HG03354 (cell line): ENCODE data around the gene KRT78.

Source experiments
- ATAC-seq: cut with Tn5 transposase; IDR thresholded peaks from one replicate; pipeline ENCODE4 v1.9.1; 2021; ENCODE audit warnings: mild to moderate bottlenecking; ENCODE audit not compliant: unreplicated experiment, poor library complexity, severe bottlenecking

Gene KRT78

DNA sequence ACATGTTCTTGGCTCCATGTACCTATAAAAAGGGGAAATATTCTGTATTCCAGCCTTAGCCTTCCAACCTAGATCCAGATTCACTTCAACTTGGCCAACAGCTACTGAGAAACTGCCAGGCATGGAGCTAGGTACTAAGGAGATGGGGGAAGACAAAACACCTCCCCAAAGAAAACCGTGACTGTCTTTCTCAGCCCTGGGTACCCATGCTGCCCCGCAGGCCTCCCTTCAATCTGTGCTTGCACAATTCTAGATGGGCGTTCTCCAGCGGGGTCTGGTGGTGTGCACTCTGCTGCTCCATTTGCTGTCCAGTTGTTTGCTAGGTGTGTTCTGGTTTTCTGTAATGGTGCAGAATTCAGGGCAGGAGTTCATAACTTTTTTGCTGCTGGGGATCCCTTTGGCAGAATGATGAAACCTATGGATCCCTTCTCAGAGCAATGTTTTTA lies 34.1 kb downstream of the KRT78 start:
- ATAC-seq = no peak

DNA sequence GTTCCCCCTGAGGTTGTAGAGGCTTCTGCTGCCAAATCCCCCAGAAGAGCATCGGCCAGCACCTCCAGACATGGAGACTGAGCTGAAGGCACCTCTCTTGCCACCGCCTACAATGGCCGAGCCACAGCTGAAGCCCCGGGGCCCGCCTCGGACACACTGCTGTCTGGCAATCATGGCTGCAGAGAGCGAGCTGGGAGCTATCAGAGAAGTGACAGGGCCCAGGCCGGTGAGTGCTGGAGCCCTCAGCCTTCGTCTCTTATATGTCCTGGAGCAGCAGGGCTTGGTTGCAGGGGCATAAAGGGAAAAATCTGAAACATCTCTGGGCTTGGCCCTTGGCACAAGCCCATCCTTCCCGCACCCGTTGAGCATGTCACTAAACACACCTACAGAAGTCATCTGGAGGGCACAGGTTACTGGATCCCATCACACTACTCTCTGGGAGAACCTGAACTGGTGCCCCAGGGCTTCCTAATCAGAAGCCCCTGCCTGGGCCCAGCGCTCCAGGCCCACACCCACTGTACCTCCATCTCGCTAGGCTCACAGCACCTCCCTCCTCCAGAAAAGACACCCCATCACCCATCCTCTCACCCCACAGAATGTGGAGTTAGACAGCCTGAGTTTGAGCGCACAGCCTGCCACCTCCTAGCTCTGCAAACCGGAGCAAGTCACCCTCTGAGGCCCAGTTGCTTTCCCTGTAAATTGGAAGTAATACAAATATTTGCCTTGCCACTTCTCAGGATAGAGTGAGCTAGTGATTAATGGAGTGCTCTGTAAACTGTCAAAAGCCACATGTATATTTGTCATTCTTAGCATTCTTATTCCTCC lies 34.7 kb downstream of the KRT78 start, which contains the start of gene KRT4:
Gene KRT4, minus strand, starts transcription at position 232 of the 825 bp plus-strand sequence. Its CDS starts 58 bp downstream, at position 174.
- ATAC-seq = no peak

DNA sequence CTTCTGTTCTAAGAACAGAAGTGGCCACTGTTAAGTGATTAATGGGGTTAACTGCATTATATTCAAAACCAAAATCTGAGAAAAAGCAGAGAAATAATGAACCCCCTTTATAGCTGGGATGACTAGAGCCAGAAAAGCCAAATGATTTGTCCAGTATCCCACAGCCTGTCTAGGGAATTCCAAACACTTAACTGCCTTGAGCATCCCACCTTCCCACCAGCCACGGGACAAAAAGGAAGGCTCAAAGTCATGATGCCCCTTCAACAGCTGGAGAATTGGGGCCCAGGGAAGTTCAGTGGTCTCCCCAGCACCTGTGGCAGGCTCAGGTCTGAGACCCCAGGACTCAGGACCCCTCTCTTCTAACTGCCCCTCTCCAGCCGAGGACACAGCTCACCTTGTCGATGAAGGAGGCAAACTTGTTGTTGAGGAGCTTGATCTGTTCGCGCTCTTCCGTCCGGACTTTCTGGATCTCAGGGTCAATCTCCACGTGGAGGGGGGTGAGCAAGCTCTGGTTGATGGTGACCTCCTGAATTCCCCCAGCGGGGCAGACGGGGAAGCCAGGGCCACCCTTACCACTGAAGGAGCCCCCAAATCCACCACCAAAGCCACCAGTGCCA lies 35.5 kb downstream of the KRT78 start:
- ATAC-seq = no peak

DNA sequence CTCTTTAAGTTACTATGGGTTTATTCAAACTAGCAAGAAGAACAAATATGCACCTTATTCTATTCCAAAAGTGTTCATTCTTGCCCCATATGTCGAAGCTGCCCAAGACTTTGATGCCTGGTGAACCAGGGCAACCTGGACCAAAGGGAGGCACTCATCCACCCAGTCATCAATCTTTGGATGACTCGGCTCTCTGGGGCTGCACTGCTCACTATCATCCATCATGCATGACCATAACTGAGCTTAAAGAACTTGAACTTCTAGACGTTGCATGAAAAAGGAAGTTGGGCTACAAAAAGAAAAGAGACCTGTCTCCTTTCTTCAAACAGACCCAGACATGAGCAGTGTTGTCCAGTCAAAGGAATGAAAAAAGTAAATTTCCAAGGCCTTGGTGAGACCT lies 36.0 kb downstream of the KRT78 start:
- no peak for ATAC-seq

DNA sequence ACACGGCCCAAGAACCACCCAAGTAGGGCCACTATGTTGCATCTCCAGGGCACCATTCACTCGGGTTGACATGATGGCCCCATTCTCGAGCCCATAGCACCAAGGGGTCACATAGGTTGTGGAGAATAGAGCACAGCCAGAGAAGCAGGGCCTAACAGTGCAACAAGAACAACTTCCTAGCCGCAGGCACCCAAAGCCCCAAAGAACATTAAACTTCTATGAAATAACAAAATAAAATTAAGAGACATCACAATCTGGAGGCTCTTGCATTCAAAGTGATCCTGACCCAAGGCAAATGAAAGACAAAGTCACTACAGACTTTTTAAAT lies 36.8 kb downstream of the KRT78 start:
- ATAC-seq = no peak

DNA sequence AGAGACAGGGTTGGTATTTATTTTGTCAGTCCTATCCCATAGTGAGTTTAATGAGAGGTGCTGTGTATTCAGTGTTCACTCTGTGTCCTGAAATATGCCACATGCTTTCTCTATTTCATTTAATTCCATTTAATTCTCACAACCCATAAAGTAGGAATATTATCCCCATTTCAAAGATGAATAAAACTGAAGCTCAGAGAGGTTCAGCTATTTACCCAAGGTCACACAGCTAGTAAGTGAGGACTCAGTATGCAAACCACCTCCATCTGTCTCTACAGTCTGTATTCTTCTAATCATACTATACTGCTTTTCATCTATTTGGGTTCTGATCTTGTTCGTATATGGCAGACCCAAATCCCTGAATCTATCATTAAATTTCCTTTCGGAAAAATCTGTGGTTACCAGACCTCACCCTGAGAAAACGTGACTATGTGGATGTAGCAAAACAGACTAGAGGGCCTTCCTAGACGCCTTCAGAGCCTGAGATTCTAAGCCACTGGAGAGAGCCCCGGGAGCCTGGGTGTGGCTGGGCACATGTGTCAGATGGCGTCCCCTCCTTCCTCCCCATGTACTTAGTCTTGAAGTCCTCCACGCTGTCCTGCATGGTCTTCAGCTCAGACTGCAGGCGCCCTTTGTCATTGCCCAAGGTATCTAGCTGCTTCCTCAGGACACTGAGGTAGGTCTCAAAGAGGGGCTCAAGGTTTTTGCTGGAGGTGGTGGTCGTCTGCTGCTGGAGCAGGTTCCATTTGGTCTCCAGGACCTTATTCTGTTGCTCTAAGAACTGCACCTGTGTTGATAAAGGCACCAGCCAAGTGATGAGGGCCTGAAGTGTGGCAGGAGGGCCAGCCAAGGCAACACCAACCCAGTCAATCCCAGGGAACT lies 37.4 kb downstream of the KRT78 start:
- ATAC-seq = no peak

DNA sequence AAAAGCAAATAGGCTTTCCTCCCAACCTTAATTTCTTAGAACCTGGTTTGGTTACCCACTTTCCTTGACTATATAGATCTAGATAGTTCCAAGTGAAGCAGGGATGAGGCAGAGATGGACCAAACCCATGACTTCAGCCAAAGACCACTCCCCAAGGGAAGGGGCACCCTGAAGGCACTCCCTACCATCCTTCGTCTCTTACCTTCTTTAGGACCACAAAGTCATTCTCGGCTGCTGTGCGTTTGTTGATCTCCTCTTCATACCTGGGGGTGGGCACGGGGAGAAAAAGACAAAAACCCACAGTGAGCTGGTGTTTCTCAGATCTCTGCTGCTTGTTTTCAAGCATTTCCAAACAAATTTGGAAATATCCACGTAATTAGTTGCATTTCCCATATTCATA lies 38.2 kb downstream of the KRT78 start:
- no peak for ATAC-seq

DNA sequence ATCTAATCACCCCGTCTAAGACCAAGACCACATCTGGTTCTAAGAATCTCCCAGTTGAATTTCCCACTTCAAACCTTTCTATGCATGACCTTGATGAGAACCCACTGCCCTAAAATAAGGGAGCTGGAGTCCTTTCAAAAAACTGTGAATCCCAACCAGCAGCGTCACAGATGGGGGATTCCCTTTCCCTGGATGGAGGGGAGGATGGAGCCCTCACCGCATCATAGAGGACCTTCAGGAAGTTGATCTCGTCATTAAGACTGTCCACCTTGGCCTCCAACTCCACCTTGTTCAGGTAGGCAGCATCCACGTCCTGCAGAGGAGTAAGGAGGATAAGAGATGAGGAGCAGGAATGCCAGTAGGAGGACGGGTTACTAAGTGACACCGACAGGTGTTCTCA lies 39.6 kb downstream of the KRT78 start:
- no peak for ATAC-seq

DNA sequence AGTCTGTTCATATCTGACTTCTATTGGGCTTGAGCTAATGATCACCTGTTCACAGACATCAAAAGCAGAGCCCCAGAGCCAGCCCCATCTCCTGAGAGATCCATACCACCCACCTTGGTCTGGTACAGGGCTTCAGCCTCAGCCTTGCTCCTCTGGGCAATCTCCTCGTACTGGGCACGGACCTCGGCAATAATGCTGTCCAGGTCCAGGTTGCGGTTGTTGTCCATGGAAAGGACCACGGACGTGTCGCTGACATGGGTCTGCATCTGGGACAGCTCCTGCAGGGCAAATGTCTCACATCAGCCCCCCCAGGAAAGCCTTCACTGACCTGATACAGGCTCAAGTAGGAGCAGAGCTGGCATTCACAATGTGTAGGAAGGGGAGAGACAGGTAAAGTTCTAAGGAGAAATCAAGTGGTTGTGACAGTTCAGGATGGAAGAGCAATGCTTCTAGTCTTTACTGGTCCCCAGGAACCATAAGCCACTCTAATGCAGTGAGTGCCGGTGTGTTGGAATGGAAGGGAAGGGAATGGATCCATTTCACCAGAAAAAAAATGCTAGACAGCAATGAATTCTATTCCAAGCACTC lies 40.1 kb downstream of the KRT78 start:
- no peak for ATAC-seq

DNA sequence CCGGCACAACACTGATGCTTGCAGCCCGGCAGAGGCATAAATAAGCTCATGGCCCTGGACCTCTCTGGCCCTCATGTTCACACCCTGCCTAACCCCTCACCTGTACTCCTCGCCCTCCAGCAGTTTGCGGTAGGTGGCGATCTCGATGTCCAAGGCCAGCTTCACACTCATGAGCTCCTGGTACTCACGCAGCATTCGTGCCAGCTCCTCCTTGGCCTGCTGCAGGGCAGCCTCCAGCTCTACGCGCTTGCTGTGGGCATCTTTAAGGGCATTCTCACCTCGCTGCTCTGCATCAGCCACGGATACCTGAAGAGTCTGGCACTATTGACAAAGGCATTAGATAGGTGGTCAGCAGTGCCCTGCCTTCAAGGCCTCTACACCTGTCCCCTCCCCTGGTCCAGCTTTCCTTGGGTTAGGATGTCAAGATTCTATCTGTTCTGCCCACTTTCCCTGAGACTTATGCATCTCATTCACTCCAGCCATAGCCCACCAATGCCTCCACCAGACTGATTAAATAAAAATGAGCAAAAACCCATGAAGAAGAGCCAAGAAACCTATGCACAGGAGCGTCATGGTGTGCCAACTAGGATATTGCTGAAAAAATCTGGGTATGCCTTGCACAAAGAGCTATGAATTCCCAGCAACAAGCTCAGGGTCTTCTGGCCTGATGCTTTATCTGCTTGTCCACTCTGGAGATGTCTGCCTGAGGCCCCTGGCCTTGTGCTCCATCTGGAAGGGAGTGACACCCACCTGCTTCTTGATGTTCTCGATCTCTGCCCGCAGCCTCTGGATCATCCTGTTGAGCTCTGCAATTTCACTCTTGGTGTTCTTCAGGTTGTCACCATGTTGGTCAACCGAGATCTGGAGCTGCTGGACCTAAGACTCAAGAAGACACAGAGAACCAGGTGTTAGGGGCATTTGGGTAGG lies 41.0 kb downstream of the KRT78 start:
- ATAC-seq = no peak

DNA sequence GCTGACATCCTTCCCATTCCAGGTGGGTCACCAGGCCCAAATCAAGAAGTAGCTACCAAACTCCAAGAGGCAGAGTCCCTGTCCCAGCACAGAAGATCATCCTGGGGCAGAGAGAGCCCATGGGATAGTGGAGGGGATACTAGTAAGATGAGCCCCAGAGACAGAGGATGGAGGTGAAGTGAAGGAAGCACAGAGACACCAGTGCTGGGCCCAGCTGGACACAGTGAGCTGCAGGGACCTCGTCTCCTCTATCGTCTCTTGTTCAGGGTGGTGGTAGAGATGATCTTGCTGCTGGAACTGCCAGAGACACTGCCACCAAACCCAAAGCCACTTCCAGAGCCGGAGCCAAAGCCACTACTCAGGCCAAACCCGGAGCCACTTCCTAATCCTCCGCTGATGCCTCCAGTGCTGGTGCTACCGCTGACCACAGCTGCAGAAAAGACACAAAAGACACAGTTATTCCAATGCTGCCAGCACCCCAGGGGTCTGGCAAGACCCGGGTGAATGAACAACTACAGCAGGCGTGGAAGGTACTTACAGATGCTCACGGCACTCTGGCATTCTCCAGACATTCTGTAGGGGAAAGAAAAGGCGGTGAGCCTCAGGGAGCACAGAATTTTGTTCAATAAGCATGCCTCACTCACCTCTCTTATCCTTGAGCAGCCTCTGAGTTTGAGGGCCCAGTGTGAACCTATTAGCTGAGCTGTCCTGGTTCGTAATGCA lies 41.8 kb downstream of the KRT78 start:
- no peak for ATAC-seq

DNA sequence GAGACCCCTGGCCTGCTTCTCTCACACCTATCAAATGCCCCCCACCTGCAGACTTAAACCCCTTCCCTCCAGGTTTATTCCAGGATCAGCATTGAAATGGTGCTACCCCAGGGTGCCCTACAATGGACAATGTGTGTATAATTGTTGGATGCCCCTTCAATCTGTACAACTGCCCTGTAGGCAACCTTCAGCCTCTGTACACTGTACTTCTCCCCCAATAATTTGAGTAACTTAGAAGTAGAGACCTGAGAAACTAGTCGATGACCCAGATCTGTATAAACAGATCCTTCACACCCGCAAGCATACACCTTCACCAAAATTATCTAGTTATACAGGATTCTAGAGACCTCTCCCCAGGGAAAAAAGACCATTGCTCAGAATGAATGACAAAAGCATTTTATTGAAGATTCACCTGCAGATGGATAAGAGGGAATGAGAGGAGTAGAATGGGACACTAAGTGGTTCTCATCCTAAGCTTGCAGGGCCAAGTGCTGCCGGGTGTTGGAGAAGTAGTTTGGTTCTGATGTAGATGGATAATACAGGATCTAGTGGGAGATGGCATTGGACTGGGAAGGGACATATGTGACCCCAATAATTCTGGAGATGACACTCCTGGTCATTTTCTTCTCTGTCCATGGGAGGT lies 42.5 kb downstream of the KRT78 start:
- ATAC-seq = no peak

DNA sequence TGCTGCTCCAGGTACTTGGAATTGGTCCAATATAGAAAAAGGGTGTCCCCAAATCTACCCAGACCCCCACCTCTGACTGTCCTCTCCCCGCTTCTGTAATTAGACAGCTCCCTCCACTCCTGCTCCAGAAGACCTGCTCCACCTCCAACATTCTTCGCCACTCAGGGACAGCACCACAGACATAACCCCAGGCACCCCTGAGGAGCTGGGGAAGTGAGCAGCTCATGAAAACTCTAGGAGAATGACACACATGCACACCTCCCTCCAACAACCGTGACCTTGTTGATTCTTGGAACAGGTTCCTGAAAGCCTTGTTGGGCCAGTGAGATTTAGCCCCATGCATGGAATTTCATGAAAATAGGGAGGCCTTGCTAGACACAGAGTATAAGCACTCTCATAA lies 43.1 kb downstream of the KRT78 start:
- ATAC-seq = no peak

DNA sequence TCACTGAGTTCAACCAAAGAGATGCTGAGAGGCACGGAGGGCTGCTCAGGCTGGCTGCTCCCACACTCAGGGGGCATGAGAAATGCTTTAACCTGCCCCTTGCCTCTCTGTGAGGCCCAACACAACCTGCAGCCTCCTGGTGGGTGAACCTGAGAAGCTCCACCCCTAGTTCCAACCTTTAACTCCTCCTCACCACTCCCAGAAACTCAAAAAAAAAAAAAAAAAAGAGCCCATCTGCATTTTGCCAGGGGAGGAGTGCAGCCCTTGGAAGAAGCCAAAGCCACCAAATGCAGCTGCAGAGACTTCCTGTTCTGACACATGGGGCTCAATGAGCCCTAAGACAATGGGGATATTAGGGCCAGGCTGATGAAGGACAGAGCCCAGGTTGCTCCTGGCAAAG lies 43.8 kb downstream of the KRT78 start:
- ATAC-seq = no peak

DNA sequence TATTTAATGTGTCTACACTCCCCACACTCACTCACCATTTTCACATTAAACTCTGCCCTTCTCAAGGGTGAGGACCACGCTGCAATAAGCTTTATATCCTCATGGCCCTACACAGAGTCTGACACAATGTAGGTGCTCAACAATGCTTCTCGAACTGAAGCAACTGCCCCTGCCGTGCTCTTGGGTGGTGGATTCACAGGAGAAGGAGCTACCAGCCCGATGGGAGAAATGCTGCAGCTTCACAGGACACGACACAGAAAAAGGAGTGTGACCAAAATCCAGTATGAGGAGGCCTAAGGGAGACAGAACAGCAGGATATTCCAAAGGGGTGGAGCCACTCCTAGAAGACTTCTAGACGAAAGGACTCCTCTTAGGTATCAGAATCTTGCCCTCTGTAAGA lies 46.4 kb downstream of the KRT78 start:
- ATAC-seq = no peak

DNA sequence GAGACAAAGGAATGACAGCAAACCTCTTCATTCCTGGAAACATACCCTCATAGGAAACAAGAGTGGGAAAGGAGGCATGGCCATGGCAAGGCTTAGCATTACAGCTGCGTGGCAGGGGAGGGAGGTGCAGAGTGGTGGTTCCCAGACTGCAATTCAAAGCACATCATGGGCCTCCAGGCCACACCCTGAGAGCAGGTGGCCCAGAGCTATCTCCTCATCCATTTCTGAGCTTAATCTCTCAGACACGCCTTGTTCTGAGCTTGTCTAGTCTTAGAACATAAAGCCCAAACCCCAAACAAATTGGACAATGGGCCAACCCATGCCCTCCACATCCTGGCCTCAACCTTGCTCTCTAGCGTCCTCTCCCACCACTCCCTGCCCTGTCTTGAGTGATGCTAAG lies 47.0 kb downstream of the KRT78 start:
- ATAC-seq = no peak

DNA sequence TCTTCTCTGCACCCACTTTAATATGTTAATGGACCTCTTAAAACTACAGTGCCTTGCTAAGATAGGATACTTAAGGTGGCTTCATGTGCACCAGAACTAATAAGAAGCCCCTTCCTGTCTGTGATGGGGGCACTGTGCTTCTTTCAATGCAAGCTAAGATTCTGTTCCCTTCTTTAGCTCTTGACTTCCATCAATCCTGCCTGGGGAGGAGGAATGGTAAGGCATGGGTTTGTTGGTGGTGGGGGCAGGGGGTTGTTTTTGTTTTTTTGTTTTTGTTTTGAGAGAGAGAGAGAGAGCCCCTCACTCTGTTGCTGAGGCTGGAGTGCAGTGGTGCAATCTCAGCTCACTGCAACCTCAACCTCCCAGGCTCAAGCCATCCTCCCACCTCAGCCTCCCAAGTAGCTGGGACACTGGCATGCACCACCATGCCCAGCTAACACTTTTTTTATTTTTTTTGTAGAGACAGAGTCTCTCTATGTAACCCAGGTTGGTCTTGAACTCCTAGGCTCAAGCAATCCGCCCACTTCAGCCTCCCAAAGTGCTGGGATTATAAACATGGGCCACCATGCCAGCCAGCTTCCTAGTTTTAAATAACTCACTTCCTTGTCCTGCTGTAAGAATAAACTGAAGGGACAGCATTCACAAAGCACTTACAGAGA lies 48.4 kb downstream of the KRT78 start:
- no peak for ATAC-seq
